Measurements from ENCODE around the gene SKA3. TPM values are rescaled to one million over a fixed set of nuclear protein-coding genes. Genes with fewer than 3 reads are reported as not detected.
"Not testable (repeated sequence)": the region's sequence is repeated elsewhere in the genome, so short reads cannot be mapped to it uniquely, and the experiment has no call there.

SKA3 gene
- total RNA-seq, 1 experiment from 2014 or later, result 16.4 TPM

DNA sequence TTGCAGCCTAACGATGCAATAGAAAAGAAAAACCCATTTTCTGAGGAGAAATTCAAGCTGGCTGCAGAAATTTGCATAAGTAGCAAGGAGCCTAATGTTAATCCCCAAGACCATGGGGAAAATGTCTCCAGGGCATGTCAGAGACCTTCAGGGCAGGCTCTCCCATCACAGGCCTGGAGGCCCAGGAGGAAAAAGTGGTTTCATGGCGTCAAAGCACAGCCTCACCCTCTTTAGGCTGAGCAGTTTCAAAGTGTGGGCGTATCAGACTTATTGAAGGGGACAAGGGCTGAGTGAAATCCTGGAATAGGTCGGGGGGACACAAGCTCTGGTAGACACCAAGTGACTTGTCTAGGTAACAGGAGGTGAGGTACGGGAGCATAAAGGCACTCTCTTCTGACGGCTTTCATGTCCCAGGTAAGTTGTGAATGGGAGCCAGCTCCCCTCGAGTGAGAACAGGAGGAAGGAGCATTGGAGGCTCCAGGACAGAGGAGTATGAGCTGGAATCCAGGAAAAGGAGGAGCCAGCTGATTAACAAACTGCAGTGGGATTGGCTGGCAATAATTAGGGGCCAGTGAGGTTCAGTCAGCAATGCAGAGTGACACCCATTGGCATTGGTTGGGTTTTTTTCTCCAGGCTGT lies 35.9 kb upstream of the SKA3 start:
- Mint-ChIP-seq H3K36me3 (ENCODE audit: insufficient read depth, unreplicated experiment) (no peaks in the 10 kb centered on the region), H3K9me3 (ENCODE audit: unreplicated experiment) (peaks cover 19% of the 10 kb centered on the region), H3K4me3 (ENCODE audit: unreplicated experiment) (no peak overlapping the region), H3K27me3 (ENCODE audit: insufficient read depth, unreplicated experiment) (peaks cover 34% of the 10 kb centered on the region), H3K4me1 (ENCODE audit: insufficient read depth, unreplicated experiment) (no peaks in the 10 kb centered on the region), H3K27ac (ENCODE audit: low read depth, unreplicated experiment) (no peak overlapping the region)
- TF ChIP-seq CTCF (IDR thresholded peaks at IDR 0.05; ENCODE audit: unreplicated experiment), result no peak
- CTCF ChIA-PET, result no interaction called here
- intact Hi-C loops (cut with micrococcal nuclease), result no loop called here
- POLR2A ChIA-PET, result interaction anchor here (0.9 kb wide), 1 partner anchor 9 kb away, joined by 3 read pairs; no protein-coding TSS in a partner anchor
- DNase-seq (ENCODE audit: unreplicated experiment), result no peak
- BruUV-seq (replicated peaks), result no TSS peak

DNA sequence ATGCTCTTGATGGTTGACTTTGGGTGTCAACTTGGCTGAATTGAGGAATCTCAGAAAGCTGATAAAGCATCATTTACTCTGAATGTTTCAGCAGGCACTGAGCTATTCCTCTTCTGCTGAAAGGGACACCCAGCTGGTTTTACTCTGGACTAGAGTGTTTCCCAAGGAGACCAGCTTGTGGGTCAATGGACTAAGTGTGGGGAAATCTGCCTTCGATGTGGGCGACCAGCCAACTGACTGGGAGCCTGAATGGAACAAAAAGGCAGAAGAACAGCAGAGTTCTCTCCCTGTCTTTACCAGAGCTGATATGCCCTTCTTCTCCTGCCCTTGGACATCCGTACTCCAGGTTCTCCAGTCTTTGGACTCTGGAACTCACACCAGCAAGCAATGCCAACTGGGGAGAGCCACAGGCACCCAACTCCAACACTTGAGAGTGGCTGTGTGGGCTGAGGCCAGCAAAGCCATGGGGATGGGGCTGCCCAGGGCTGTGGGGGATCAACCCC lies 32.4 kb upstream of the SKA3 start:
- no TSS peak for BruUV-seq (replicated peaks)

GRCh38 chr13:21202767-21203531 lies 26.6 kb upstream of the SKA3 start:
- no peak overlapping the region for H3K27ac Mint-ChIP-seq (ENCODE audit: low read depth, unreplicated experiment)
- no peak for TF ChIP-seq CTCF (IDR thresholded peaks at IDR 0.05; ENCODE audit: unreplicated experiment)
- H3K4me1 Mint-ChIP-seq (ENCODE audit: insufficient read depth, unreplicated experiment), result peaks cover 6% of the 10 kb centered on the region
- POLR2A ChIA-PET, result interaction anchor here (1.1 kb wide), 1 partner anchor 9 kb away, joined by 3 read pairs; no protein-coding TSS in a partner anchor
- no peak overlapping the region for H3K4me3 Mint-ChIP-seq (ENCODE audit: unreplicated experiment)
- no TSS peak for BruUV-seq (replicated peaks)
- H3K27me3 Mint-ChIP-seq (ENCODE audit: insufficient read depth, unreplicated experiment), result no peaks in the 10 kb centered on the region
- intact Hi-C loops (cut with micrococcal nuclease), result no loop called here
- CTCF ChIA-PET, result no interaction called here
- peak; percentile 5 for DNase-seq (ENCODE audit: unreplicated experiment)
- H3K36me3 Mint-ChIP-seq (ENCODE audit: insufficient read depth, unreplicated experiment), result no peaks in the 10 kb centered on the region
- H3K9me3 Mint-ChIP-seq (ENCODE audit: unreplicated experiment), result no peaks in the 10 kb centered on the region

More for the DNA sequence above, 32.4 kb upstream of the SKA3 start:
- H3K9me3 Mint-ChIP-seq (ENCODE audit: unreplicated experiment), result peaks cover 19% of the 10 kb centered on the region
- no peak overlapping the region for H3K4me3 Mint-ChIP-seq (ENCODE audit: unreplicated experiment)
- H3K27me3 Mint-ChIP-seq (ENCODE audit: insufficient read depth, unreplicated experiment), result peaks cover 29% of the 10 kb centered on the region
- H3K4me1 Mint-ChIP-seq (ENCODE audit: insufficient read depth, unreplicated experiment), result no peaks in the 10 kb centered on the region
- no peak for TF ChIP-seq CTCF (IDR thresholded peaks at IDR 0.05; ENCODE audit: unreplicated experiment)
- intact Hi-C loops (cut with micrococcal nuclease), result no loop called here
- CTCF ChIA-PET, result interaction anchor here (0.7 kb wide), 2 partner anchors 269 to 487 kb away, joined by 3 read pairs; no protein-coding TSS in a partner anchor
- POLR2A ChIA-PET, result interaction anchor here (0.6 kb wide), 1 partner anchor 1533 kb away, joined by 4 read pairs; no protein-coding TSS in a partner anchor
- no peaks in the 10 kb centered on the region for H3K36me3 Mint-ChIP-seq (ENCODE audit: insufficient read depth, unreplicated experiment)
- DNase-seq (ENCODE audit: unreplicated experiment), result no peak
- H3K27ac Mint-ChIP-seq (ENCODE audit: low read depth, unreplicated experiment), result no peak overlapping the region

GRCh38 chr13:21201456-21202190 lies 25.3 kb upstream of the SKA3 start:
- H3K4me3 Mint-ChIP-seq (ENCODE audit: unreplicated experiment); H3K9me3 Mint-ChIP-seq (ENCODE audit: unreplicated experiment); CTCF ChIA-PET; H3K27me3 Mint-ChIP-seq (ENCODE audit: insufficient read depth, unreplicated experiment); H3K4me1 Mint-ChIP-seq (ENCODE audit: insufficient read depth, unreplicated experiment); H3K27ac Mint-ChIP-seq (ENCODE audit: low read depth, unreplicated experiment); intact Hi-C loops (cut with micrococcal nuclease); POLR2A ChIA-PET; BruUV-seq (replicated peaks); DNase-seq (ENCODE audit: unreplicated experiment); H3K36me3 Mint-ChIP-seq (ENCODE audit: insufficient read depth, unreplicated experiment): not testable (repeated sequence)

DNA sequence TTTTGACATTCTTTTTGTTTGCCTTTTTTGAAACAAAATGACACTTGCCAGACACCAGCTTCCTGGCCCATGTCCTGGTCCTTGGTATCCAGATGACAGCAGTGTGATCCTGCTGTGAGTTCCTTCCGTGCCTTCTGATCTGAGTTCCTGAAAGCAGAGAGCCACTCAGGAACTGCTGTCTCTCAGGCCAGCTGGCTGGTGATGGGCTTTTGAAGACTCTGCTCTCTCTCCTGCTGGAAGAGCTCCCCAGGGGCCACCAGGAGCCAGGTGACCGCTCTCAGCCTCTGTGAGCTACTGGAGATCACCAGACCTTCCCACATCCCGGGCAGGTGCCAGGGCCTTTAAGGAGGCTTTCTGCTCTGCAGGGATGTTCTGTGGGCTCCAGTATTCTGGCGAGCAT lies 22.0 kb upstream of the SKA3 start:
- CTCF ChIA-PET; H3K9me3 Mint-ChIP-seq (ENCODE audit: unreplicated experiment); intact Hi-C loops (cut with micrococcal nuclease); H3K4me3 Mint-ChIP-seq (ENCODE audit: unreplicated experiment); H3K27ac Mint-ChIP-seq (ENCODE audit: low read depth, unreplicated experiment); DNase-seq (ENCODE audit: unreplicated experiment); H3K4me1 Mint-ChIP-seq (ENCODE audit: insufficient read depth, unreplicated experiment); H3K36me3 Mint-ChIP-seq (ENCODE audit: insufficient read depth, unreplicated experiment); H3K27me3 Mint-ChIP-seq (ENCODE audit: insufficient read depth, unreplicated experiment); BruUV-seq (replicated peaks): not testable (repeated sequence)
- POLR2A ChIA-PET, result interaction anchor here (0.7 kb wide), 1 partner anchor 204 kb away, joined by 6 read pairs; no protein-coding TSS in a partner anchor

- ChIA-PET POLR2A (interaction anchor here (0.7 kb wide), 1 partner anchor 204 kb away, joined by 6 read pairs; no protein-coding TSS in a partner anchor), CTCF (interaction anchor here (0.7 kb wide), 1 partner anchor 1604 kb away, joined by 3 read pairs; no protein-coding TSS in a partner anchor)
- intact Hi-C loops (cut with micrococcal nuclease); H3K27me3 Mint-ChIP-seq (ENCODE audit: insufficient read depth, unreplicated experiment); H3K4me3 Mint-ChIP-seq (ENCODE audit: unreplicated experiment); H3K4me1 Mint-ChIP-seq (ENCODE audit: insufficient read depth, unreplicated experiment); BruUV-seq (replicated peaks); H3K9me3 Mint-ChIP-seq (ENCODE audit: unreplicated experiment); DNase-seq (ENCODE audit: unreplicated experiment); H3K27ac Mint-ChIP-seq (ENCODE audit: low read depth, unreplicated experiment); H3K36me3 Mint-ChIP-seq (ENCODE audit: insufficient read depth, unreplicated experiment): not testable (repeated sequence)
Measured at GRCh38 chr13:21197606-21198225, 21.4 kb upstream of the SKA3 start.
